HG03196 (cell line): Measurements from ENCODE around the gene TEKTIP1.
"Not testable (repeated sequence)": the region's sequence is repeated elsewhere in the genome, so short reads cannot be mapped to it uniquely, and the experiment has no call there.

Experiments
- ATAC-seq: cut with Tn5 transposase; IDR thresholded peaks from one replicate; pipeline ENCODE4 v1.9.1; 2021; ENCODE audit not compliant: unreplicated experiment

The TEKTIP1 gene

GRCh38 chr19:3581792-3582191 is 42.8 kb downstream of the TEKTIP1 start:
- ATAC-seq, result not testable (repeated sequence)

- ATAC-seq, result not testable (repeated sequence)
These were observed 45.2 kb downstream of the TEKTIP1 start for GRCh38 chr19:3584036-3584802.

- no peak for ATAC-seq
These were observed 46.5 kb downstream of the TEKTIP1 start, which contains the start of gene GIPC3 for GRCh38 chr19:3585301-3586126. Gene GIPC3 (plus strand): TSS chr19:3585478. CDS start chr19:3585598, 120 bp downstream.

- ATAC-seq, result no peak
These were observed 47.2 kb downstream of the TEKTIP1 start for GRCh38 chr19:3586127-3586626.

- no peak for ATAC-seq
These were observed 47.9 kb downstream of the TEKTIP1 start for GRCh38 chr19:3586707-3587346.

- ATAC-seq, result no peak
These were observed 50.5 kb downstream of the TEKTIP1 start for GRCh38 chr19:3589439-3589838.

GRCh38 chr19:3589949-3590348 is 51.0 kb downstream of the TEKTIP1 start:
- ATAC-seq, result no peak

GRCh38 chr19:3590991-3591659 is 52.2 kb downstream of the TEKTIP1 start:
- no peak for ATAC-seq

- no peak for ATAC-seq
These were observed 53.1 kb downstream of the TEKTIP1 start for GRCh38 chr19:3591876-3592613.

GRCh38 chr19:3593156-3593555 is 54.2 kb downstream of the TEKTIP1 start:
- no peak for ATAC-seq
